A549 (cell line): ENCODE results near the gene GRK1. TPM values are rescaled to one million over a fixed set of nuclear protein-coding genes. Genes with fewer than 3 reads are reported as not detected.
"Not testable (repeated sequence)": the region's sequence is repeated elsewhere in the genome, so short reads cannot be mapped to it uniquely, and the experiment has no call there.

Source experiments
- ATAC-seq, 2 experiments: fragments of 200-7000 bp in 1 of 2; fragments of >200 bp in 1 of 2; cut with Nextera tagmentation in 1 of 2; cut with Tn5 transposase in 1 of 2; 3 replicates each; pipeline versions ENCODE4 v1.8.0 to v1.9.1; 2018 to 2020; ENCODE audit warnings: mild to moderate bottlenecking in 1 of 2, moderate library complexity in 1 of 2
- CTCF ChIA-PET: fragments of 300-600 bp; sonication (Branson Sonifier 250); formaldehyde crosslinking; extraction: SDS; loops from one replicate; lab custom pipeline; 2021; ENCODE audit warnings: antibody characterized with exemption, inconsistent platforms; lab: Yijun Ruan, JAX
- POLR2A ChIA-PET: fragments of 350-600 bp; formaldehyde crosslinking; extraction: SDS; loops from one replicate; lab custom pipeline; 2021; ENCODE audit warnings: antibody characterized with exemption, inconsistent platforms; lab: Yijun Ruan, JAX
- DNase-seq, 2 experiments: peaks; one replicate each; pipeline versions ENCODE4 v3.0.0 to v3.0.0-alpha.2; 2011 to 2016; ENCODE audit warnings: low read depth in 1 of 2, low spot score in 1 of 2
- FAIRE-seq: peaks from 2 replicates; lab custom pipeline; 2011; peaks lifted over from hg19 to GRCh38; lab: Jason Lieb, UNC
- H3K27ac ChIP-seq, 2 experiments: fragments of >200 bp; sonication (Bioruptor Twin); formaldehyde crosslinking; 3 replicates each; pipeline ENCODE4 v1.5.1; 2016 to 2017
- H3K4me1 ChIP-seq: fragments of >200 bp; sonication (Bioruptor Twin); formaldehyde crosslinking; 3 replicates; pipeline ENCODE4 v1.6.1; 2016
- H3K4me2 ChIP-seq: fragments of >200 bp; sonication (Bioruptor Twin); formaldehyde crosslinking; 3 replicates; pipeline ENCODE4 v1.6.1; 2016
- H3K4me3 ChIP-seq: fragments of >200 bp; sonication (Bioruptor Twin); formaldehyde crosslinking; 3 replicates; pipeline ENCODE4 v1.5.1; 2016
- H3K9me3 ChIP-seq: fragments of >200 bp; sonication (Bioruptor Twin); formaldehyde crosslinking; 3 replicates; pipeline ENCODE4 v1.6.1; 2016
- CBX2 ChIP-seq: fragments of 200-600 bp; sonication (generic); IDR thresholded peaks from 2 replicates; pipeline ENCODE4 v1.6.1; 2016; ENCODE audit warnings: low read depth, mild to moderate bottlenecking, borderline replicate concordance
- CBX8 ChIP-seq: fragments of 200-600 bp; sonication (generic); IDR thresholded peaks from 2 replicates; pipeline ENCODE4 v1.6.1; 2016
- HEYL ChIP-seq: fragments of 250-450 bp; sonication (Bioruptor Pico); IDR thresholded peaks from 2 replicates; pipeline ENCODE4 v1.8.0; 2021; ENCODE audit warnings: mild to moderate bottlenecking, moderate library complexity
- HOXB13 ChIP-seq: fragments of 250-450 bp; sonication (Bioruptor Pico); IDR thresholded peaks from 2 replicates; pipeline ENCODE4 v1.5.0; 2020; ENCODE audit warnings: low read depth, mild to moderate bottlenecking, moderate library complexity
- JUN ChIP-seq, 2 experiments: fragments of >200 bp; sonication (Bioruptor Twin); formaldehyde crosslinking; IDR thresholded peaks; 2 replicates in 1 of 2; 3 replicates in 1 of 2; pipeline ENCODE4 v1.6.1; 2016 to 2017
- JUNB ChIP-seq: fragments of >200 bp; sonication (Bioruptor Twin); formaldehyde crosslinking; IDR thresholded peaks from 2 replicates; pipeline ENCODE4 v1.6.1; 2016
- KDM1A ChIP-seq: fragments of 200-600 bp; sonication (generic); IDR thresholded peaks from 2 replicates; pipeline ENCODE4 v1.6.1; 2016; ENCODE audit warnings: low read depth, mild to moderate bottlenecking
- MAFK ChIP-seq: fragments of 450-650 bp; IDR thresholded peaks from 2 replicates; pipeline ENCODE4 v1.6.1; 2014; ENCODE audit not compliant: partially characterized antibody
- MAX ChIP-seq: IDR thresholded peaks from 2 replicates; pipeline ENCODE4 v1.6.1; 2012
- MYC ChIP-seq: IDR thresholded peaks from 2 replicates; pipeline ENCODE4 v1.6.1; 2012; ENCODE audit warnings: mild to moderate bottlenecking, inconsistent platforms, low read length, improper control_type of control experiment, borderline replicate concordance
- NFE2L2 ChIP-seq: fragments of 150-350 bp; conservative IDR thresholded peaks from 2 replicates; pipeline ENCODE4 v1.6.1; 2014; ENCODE audit warnings: low read length
- NPAS2 ChIP-seq: fragments of 250-450 bp; sonication (Bioruptor Pico); IDR thresholded peaks from 2 replicates; pipeline ENCODE4 v1.8.0; 2022; ENCODE audit warnings: mild to moderate bottlenecking, moderate library complexity, borderline replicate concordance
- NR3C1 ChIP-seq: fragments of >200 bp; sonication (Bioruptor Twin); formaldehyde crosslinking; IDR thresholded peaks from 3 replicates; pipeline ENCODE4 v1.6.1; 2017
- PHF8 ChIP-seq: fragments of 200-600 bp; sonication (generic); IDR thresholded peaks from 2 replicates; pipeline ENCODE4 v1.6.1; 2016; ENCODE audit warnings: low read depth, mild to moderate bottlenecking, antibody characterized with exemption, moderate library complexity, borderline replicate concordance
- RAD21 ChIP-seq, 2 experiments: fragments of >200 bp in 1 of 2; sonication (Bioruptor Twin) in 1 of 2; formaldehyde crosslinking in 1 of 2; IDR thresholded peaks in 1 of 2; conservative IDR thresholded peaks in 1 of 2; 2 replicates in 1 of 2; 3 replicates in 1 of 2; pipeline ENCODE4 v1.6.1; 2012 to 2018; ENCODE audit warnings: inconsistent platforms in 1 of 2
- RCOR1 ChIP-seq: fragments of 150-350 bp; IDR thresholded peaks from 2 replicates; pipeline ENCODE4 v1.6.1; 2014; ENCODE audit warnings: antibody characterized with exemption, low read length, low read depth
- REST ChIP-seq: fragments of 200-600 bp; sonication (generic); IDR thresholded peaks from 2 replicates; pipeline ENCODE4 v1.6.1; 2016; ENCODE audit warnings: antibody characterized with exemption, mild to moderate bottlenecking, moderate library complexity
- RNF2 ChIP-seq: fragments of 200-600 bp; sonication (generic); IDR thresholded peaks from 2 replicates; pipeline ENCODE4 v1.6.1; 2016; ENCODE audit warnings: low read depth, mild to moderate bottlenecking, antibody characterized with exemption, moderate library complexity, borderline replicate concordance
- TP53 ChIP-seq: fragments of 250-450 bp; sonication (Bioruptor Pico); IDR thresholded peaks from 2 replicates; pipeline ENCODE4 v1.5.0; 2021; ENCODE audit warnings: mild to moderate bottlenecking, moderate library complexity
- USF2 ChIP-seq: fragments of 450-650 bp; IDR thresholded peaks from 2 replicates; pipeline ENCODE4 v1.6.1; 2014; ENCODE audit warnings: antibody characterized with exemption
- ZC3H11A ChIP-seq: fragments of 450-650 bp; IDR thresholded peaks from 2 replicates; pipeline ENCODE4 v1.6.1; 2014; ENCODE audit warnings: antibody characterized with exemption, mild to moderate bottlenecking
- ZNF302 ChIP-seq: fragments of 250-450 bp; sonication (Bioruptor Pico); IDR thresholded peaks from 2 replicates; pipeline ENCODE4 v1.9.0; 2021; ENCODE audit warnings: inconsistent platforms, mild to moderate bottlenecking, moderate library complexity
- WGBS: methylation state at CpG from one replicate; pipeline ENCODE4 v1.1.6; 2017; ENCODE audit errors: missing lambda C conversion rate; 5-methylcytosine and 5-hydroxymethylcytosine counted together
- polyA plus RNA-seq, 4 experiments: library from polyadenylated mRNA; depleted of rRNA in 3 of 4; stranded (reverse); fragments of >200 nt; fragmentation: RNase III in 1 of 4; extraction: RNeasy Plus Mini Kit Qiagen cat#74134 plus additional on column Dnase treatment in 1 of 4; gene quantifications; 2 replicates in 3 of 4; 3 replicates in 1 of 4; pipeline ENCODE4 v1.2.3, GENCODE V29; 2011 to 2017

Gene GRK1
- polyA plus RNA-seq, 2 of the 4 experiments (the other 2 are of a cell fraction) = not detected

GRCh38 chr13:113623491-113624234 lies 43.4 kb upstream of the GRK1 start:
- no peaks in the 10 kb centered on the region for H3K9me3 ChIP-seq
- POLR2A ChIA-PET = no interaction called here
- TF ChIP-seq MYC (no peak), MAX (no peak), RCOR1 (no peak), CBX8 (no peak), RNF2 (no peak)
- ATAC-seq = peak in 1 of 2 experiments; percentile 37; a peak in 2 of 6 replicates
- H3K27ac ChIP-seq = no peak overlapping the region
- no peak for FAIRE-seq
- no peaks in the 10 kb centered on the region for H3K4me1 ChIP-seq
- no peak overlapping the region for H3K4me3 ChIP-seq
- no peak for DNase-seq
- 88% methylated on average over 5 of the region's 20 CpGs for WGBS
- H3K4me2 ChIP-seq = no peak overlapping the region
- CTCF ChIA-PET = no interaction called here

- 95% methylated on average over 9 of the region's 9 CpGs for WGBS
- no peak overlapping the region for H3K27ac ChIP-seq
- no peak for ATAC-seq
- ChIA-PET CTCF (no interaction called here), POLR2A (no interaction called here)
- no peak for DNase-seq
- no peak for FAIRE-seq
- no peak overlapping the region for H3K4me3 ChIP-seq
- H3K9me3 ChIP-seq = no peaks in the 10 kb centered on the region
- no peaks in the 10 kb centered on the region for H3K4me1 ChIP-seq
- no peak for TF ChIP-seq KDM1A
- TF ChIP-seq PHF8 = no peak
- TF ChIP-seq NR3C1 = no peak
- TF ChIP-seq NFE2L2 = no peak
- no peak for TF ChIP-seq ZC3H11A
- TF ChIP-seq RAD21 (conservative IDR thresholded peaks at IDR 0.05 in 1 of 2, IDR thresholded peaks at IDR 0.05 in 1 of 2) = no peak
- no peak for TF ChIP-seq MAFK
- no peak for TF ChIP-seq JUN (IDR thresholded peaks at IDR 0.05)
- no peak for TF ChIP-seq CBX2
- no peak overlapping the region for H3K4me2 ChIP-seq
These were observed 42.8 kb upstream of the GRK1 start for GRCh38 chr13:113624235-113624587.

GRCh38 chr13:113624640-113625304 lies 42.2 kb upstream of the GRK1 start:
- CTCF ChIA-PET, H3K27ac ChIP-seq, FAIRE-seq, POLR2A ChIA-PET, DNase-seq, H3K4me1 ChIP-seq, H3K4me3 ChIP-seq, ATAC-seq, H3K9me3 ChIP-seq, H3K4me2 ChIP-seq: not testable (repeated sequence)
- 88% methylated on average over 14 of the region's 14 CpGs for WGBS

GRCh38 chr13:113625965-113626721 lies 40.9 kb upstream of the GRK1 start:
- FAIRE-seq (no peak), ATAC-seq (no peak), DNase-seq (no peak)
- Histone ChIP-seq H3K4me1 (no peaks in the 10 kb centered on the region), H3K4me3 (no peak overlapping the region), H3K27ac (no peak overlapping the region), H3K4me2 (no peak overlapping the region), H3K9me3 (no peaks in the 10 kb centered on the region)
- WGBS = 88% methylated on average over 22 of the region's 24 CpGs
- ChIA-PET POLR2A (no interaction called here), CTCF (no interaction called here)
- no peak for TF ChIP-seq MAFK
- TF ChIP-seq KDM1A = no peak
- no peak for TF ChIP-seq CBX8
- TF ChIP-seq ZNF302 (CRISPR knock-in tag) = no peak
- no peak for TF ChIP-seq NPAS2
- TF ChIP-seq HOXB13 = no peak
- TF ChIP-seq HEYL = no peak
- no peak for TF ChIP-seq TP53
- TF ChIP-seq USF2 = no peak
- no peak for TF ChIP-seq JUNB
- no peak for TF ChIP-seq CBX2
- TF ChIP-seq REST = no peak
